WTC11 (cell line): ENCODE data around the gene PPARD. TPM values are rescaled to one million over a fixed set of nuclear protein-coding genes. Genes with fewer than 3 reads are reported as not detected.

Experiments
- ATAC-seq: fragments of 200-7000 bp; cut with Tn5 transposase; 2 replicates; pipeline ENCODE4 v1.10.0; 2021; ENCODE audit warnings: mild to moderate bottlenecking, moderate library complexity
- CTCF ChIA-PET: fragments of 300-600 bp; sonication (Branson Sonifier 250); formaldehyde crosslinking; loops from one replicate; lab custom pipeline; 2021; ENCODE audit warnings: antibody characterized with exemption; lab: Charles Lee
- POLR2A ChIA-PET: fragments of 350-600 bp; sonication (Branson Sonifier 250); formaldehyde crosslinking; loops from one replicate; lab custom pipeline; 2021; ENCODE audit warnings: antibody characterized with exemption; lab: Charles Lee
- DNase-seq: peaks from one replicate; pipeline ENCODE4 v3.0.0; 2021; ENCODE audit warnings: low spot score
- H3K27ac Mint-ChIP-seq: 2 replicates; pipeline ENCODE4 v1.8.0; 2021; ENCODE audit warnings: mixed read lengths
- H3K27me3 Mint-ChIP-seq: 2 replicates; pipeline ENCODE4 v1.8.0; 2021; ENCODE audit warnings: low read depth, mild to moderate bottlenecking, moderate library complexity, mixed read lengths
- H3K36me3 Mint-ChIP-seq: 2 replicates; pipeline ENCODE4 v1.8.0; 2021; ENCODE audit warnings: mixed read lengths
- H3K4me1 Mint-ChIP-seq: 2 replicates; pipeline ENCODE4 v1.8.0; 2022; ENCODE audit warnings: mixed read lengths
- H3K4me3 Mint-ChIP-seq: 2 replicates; pipeline ENCODE4 v1.8.0; 2021; ENCODE audit warnings: mild to moderate bottlenecking, moderate library complexity, mixed read lengths
- H3K9me3 Mint-ChIP-seq: 2 replicates; pipeline ENCODE4 v1.8.0; 2021; ENCODE audit warnings: mixed read lengths
- AR ChIP-seq: fragments of 250-450 bp; sonication (Bioruptor Pico); IDR thresholded peaks from 2 replicates; pipeline ENCODE4 v1.9.0; 2021; ENCODE audit warnings: mild to moderate bottlenecking
- ATF1 ChIP-seq: sonication (generic); formaldehyde crosslinking; IDR thresholded peaks from 2 replicates; pipeline ENCODE4 v1.8.1; 2023; ENCODE audit warnings: mild to moderate bottlenecking, moderate library complexity, missing genetic modification reagents
- CREM ChIP-seq: sonication (generic); formaldehyde crosslinking; IDR thresholded peaks from 2 replicates; pipeline ENCODE4 v1.8.1; 2022; ENCODE audit warnings: mild to moderate bottlenecking, missing genetic modification reagents, moderate library complexity
- HMGA2 ChIP-seq: fragments of 250-450 bp; sonication (Bioruptor Pico); IDR thresholded peaks from 2 replicates; pipeline ENCODE4 v1.4.0; 2021; ENCODE audit warnings: mild to moderate bottlenecking, moderate library complexity
- HMGXB4 ChIP-seq: sonication (generic); formaldehyde crosslinking; IDR thresholded peaks from 2 replicates; pipeline ENCODE4 v1.8.1; 2023; ENCODE audit warnings: mild to moderate bottlenecking, moderate library complexity, missing genetic modification reagents
- IRF1 ChIP-seq: sonication (generic); formaldehyde crosslinking; IDR thresholded peaks from 2 replicates; pipeline ENCODE4 v1.8.0; 2023; ENCODE audit warnings: missing genetic modification reagents
- NFYB ChIP-seq: sonication (generic); formaldehyde crosslinking; conservative IDR thresholded peaks from 2 replicates; pipeline ENCODE4 v1.8.0; 2022; ENCODE audit warnings: low read depth, missing genetic modification reagents
- PRRX2 ChIP-seq: fragments of 250-450 bp; sonication (Bioruptor Pico); IDR thresholded peaks from 2 replicates; pipeline ENCODE4 v1.8.0; 2021; ENCODE audit warnings: mild to moderate bottlenecking
- SMAD4 ChIP-seq: sonication (generic); formaldehyde crosslinking; IDR thresholded peaks from 2 replicates; pipeline ENCODE4 v1.8.0; 2022; ENCODE audit warnings: mild to moderate bottlenecking, missing genetic modification reagents
- SP1 ChIP-seq: sonication (generic); formaldehyde crosslinking; conservative IDR thresholded peaks from 2 replicates; pipeline ENCODE4 v1.8.1; 2022; ENCODE audit warnings: missing genetic modification reagents
- TCF7 ChIP-seq: sonication (generic); formaldehyde crosslinking; IDR thresholded peaks from 2 replicates; pipeline ENCODE4 v1.8.0; 2022; ENCODE audit warnings: mild to moderate bottlenecking, low read depth, missing genetic modification reagents, moderate library complexity
- USF1 ChIP-seq: sonication (generic); formaldehyde crosslinking; IDR thresholded peaks from 2 replicates; pipeline ENCODE4 v1.8.0; 2022; ENCODE audit warnings: mild to moderate bottlenecking, missing genetic modification reagents
- ZMAT4 ChIP-seq: fragments of 250-450 bp; sonication (Bioruptor Pico); IDR thresholded peaks from 2 replicates; pipeline ENCODE4 v1.9.0; 2021; ENCODE audit warnings: mild to moderate bottlenecking
- ZNF138 ChIP-seq: sonication (generic); formaldehyde crosslinking; conservative IDR thresholded peaks from 2 replicates; pipeline ENCODE4 v1.8.1; 2022; ENCODE audit warnings: mild to moderate bottlenecking, moderate library complexity, missing genetic modification reagents
- ZNF425 ChIP-seq: fragments of 250-450 bp; sonication (Bioruptor Pico); conservative IDR thresholded peaks from 2 replicates; pipeline ENCODE4 v1.9.0; 2021; ENCODE audit warnings: mild to moderate bottlenecking
- ZNF671 ChIP-seq: fragments of 250-450 bp; sonication (Bioruptor Pico); IDR thresholded peaks from 2 replicates; pipeline ENCODE4 v1.8.0; 2021; ENCODE audit warnings: mild to moderate bottlenecking
- total RNA-seq: library from RNA; stranded (reverse); gene quantifications from 3 replicates; pipeline ENCODE4 v1.2.3, GENCODE V29; 2021
- TF ChIP-seq, protein P1 (sequence below): fragments of 250-450 bp; sonication (Bioruptor Pico); IDR thresholded peaks from 2 replicates; pipeline ENCODE4 v1.9.0; 2021; ENCODE audit warnings: moderate library complexity, mild to moderate bottlenecking, inconsistent platforms, borderline replicate concordance
- TF ChIP-seq, protein P2 (sequence below): sonication (generic); formaldehyde crosslinking; IDR thresholded peaks from 2 replicates; pipeline ENCODE4 v1.8.1; 2023; ENCODE audit warnings: mild to moderate bottlenecking, missing genetic modification reagents, borderline replicate concordance
- TF ChIP-seq, protein P3 (sequence below): sonication (generic); formaldehyde crosslinking; IDR thresholded peaks from 2 replicates; pipeline ENCODE4 v1.8.1; 2023; ENCODE audit warnings: mild to moderate bottlenecking, missing genetic modification reagents

Gene PPARD
- total RNA-seq, 1 experiment from 2014 or later, result 14.7 TPM

GRCh38 chr6:35341557-35341956 lies 801 bp upstream of the PPARD start (continued):
- no peak for TF ChIP-seq AR (CRISPR knock-in tag)
- TF ChIP-seq, protein P1, sequence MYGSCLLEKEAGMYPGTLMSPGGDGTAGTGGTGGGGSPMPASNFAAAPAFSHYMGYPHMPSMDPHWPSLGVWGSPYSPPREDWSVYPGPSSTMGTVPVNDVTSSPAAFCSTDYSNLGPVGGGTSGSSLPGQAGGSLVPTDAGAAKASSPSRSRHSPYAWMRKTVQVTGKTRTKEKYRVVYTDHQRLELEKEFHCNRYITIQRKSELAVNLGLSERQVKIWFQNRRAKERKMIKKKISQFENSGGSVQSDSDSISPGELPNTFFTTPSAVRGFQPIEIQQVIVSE (CRISPR knock-in tag), result no peak
- TF ChIP-seq ZNF671 (CRISPR knock-in tag), result no peak
- no peak for TF ChIP-seq CREM (CRISPR knock-in tag)
- TF ChIP-seq SP1 (CRISPR knock-in tag), result no peak
- no peak for TF ChIP-seq IRF1 (CRISPR knock-in tag)
- TF ChIP-seq ZNF138 (CRISPR knock-in tag), result no peak
- TF ChIP-seq NFYB (CRISPR knock-in tag), result no peak

DNA sequence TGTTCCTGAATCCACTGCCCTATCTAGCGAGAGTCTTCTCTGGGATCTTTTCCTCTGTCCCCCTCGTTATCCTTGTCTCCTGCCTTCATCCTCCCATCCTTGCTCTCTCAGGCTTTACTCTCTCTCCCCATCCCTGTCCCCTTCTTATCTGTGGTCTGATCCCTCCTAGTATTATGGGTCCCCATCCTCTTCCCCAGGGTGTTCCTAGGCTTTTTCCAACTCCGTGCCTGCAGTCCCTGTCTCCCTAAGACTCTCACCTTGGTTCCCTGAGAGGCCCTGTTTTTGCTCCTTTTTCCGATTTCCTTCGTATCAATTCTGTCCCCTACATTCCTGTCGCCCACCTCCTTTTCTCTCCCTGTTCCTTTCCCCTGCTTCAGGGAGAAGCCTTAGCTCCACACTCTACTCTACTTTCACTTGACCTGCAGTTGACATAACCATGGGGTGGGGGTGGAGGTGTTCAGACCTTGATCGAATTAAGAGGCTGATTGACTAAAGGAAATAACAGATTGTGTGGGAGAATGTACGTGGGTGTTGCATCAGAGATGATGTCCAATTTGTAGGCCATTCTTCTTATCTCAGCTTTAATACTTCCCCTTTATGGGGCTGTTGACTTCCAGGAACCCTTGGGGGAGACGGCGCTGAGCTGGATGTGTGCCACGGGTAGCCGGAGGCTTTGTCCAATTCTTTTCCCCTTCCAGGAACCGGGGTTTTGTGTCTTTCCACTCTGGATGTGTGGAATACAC lies 905 bp downstream of the PPARD start:
- no peak overlapping the region for H3K27ac Mint-ChIP-seq
- H3K27me3 Mint-ChIP-seq, result peaks cover under 1% of the 10 kb centered on the region; the same call in 1 of the 2 replicates
- H3K9me3 Mint-ChIP-seq, result peaks cover 6% of the 10 kb centered on the region
- no peak for DNase-seq
- POLR2A ChIA-PET, result interaction anchor here (0.6 to 1.0 kb wide), 4 partner anchors 48 to 147 kb away, joined by 3 to 7 read pairs (median 4); no protein-coding TSS in a partner anchor
- peaks cover 2% of the 10 kb centered on the region; the same call in 1 of the 2 replicates for H3K36me3 Mint-ChIP-seq
- peaks cover 20% of the 10 kb centered on the region for H3K4me1 Mint-ChIP-seq
- no peak for ATAC-seq
- H3K4me3 Mint-ChIP-seq, result peak overlapping the region; percentile 86
- CTCF ChIA-PET, result interaction anchor here (0.5 to 6.8 kb wide), 20 partner anchors 8 to 292 kb away, joined by 3 to 157 read pairs (median 6); partner anchors contain the start of genes DEF6, FANCE, RPL10A and TEAD3
- TF ChIP-seq, protein P2, sequence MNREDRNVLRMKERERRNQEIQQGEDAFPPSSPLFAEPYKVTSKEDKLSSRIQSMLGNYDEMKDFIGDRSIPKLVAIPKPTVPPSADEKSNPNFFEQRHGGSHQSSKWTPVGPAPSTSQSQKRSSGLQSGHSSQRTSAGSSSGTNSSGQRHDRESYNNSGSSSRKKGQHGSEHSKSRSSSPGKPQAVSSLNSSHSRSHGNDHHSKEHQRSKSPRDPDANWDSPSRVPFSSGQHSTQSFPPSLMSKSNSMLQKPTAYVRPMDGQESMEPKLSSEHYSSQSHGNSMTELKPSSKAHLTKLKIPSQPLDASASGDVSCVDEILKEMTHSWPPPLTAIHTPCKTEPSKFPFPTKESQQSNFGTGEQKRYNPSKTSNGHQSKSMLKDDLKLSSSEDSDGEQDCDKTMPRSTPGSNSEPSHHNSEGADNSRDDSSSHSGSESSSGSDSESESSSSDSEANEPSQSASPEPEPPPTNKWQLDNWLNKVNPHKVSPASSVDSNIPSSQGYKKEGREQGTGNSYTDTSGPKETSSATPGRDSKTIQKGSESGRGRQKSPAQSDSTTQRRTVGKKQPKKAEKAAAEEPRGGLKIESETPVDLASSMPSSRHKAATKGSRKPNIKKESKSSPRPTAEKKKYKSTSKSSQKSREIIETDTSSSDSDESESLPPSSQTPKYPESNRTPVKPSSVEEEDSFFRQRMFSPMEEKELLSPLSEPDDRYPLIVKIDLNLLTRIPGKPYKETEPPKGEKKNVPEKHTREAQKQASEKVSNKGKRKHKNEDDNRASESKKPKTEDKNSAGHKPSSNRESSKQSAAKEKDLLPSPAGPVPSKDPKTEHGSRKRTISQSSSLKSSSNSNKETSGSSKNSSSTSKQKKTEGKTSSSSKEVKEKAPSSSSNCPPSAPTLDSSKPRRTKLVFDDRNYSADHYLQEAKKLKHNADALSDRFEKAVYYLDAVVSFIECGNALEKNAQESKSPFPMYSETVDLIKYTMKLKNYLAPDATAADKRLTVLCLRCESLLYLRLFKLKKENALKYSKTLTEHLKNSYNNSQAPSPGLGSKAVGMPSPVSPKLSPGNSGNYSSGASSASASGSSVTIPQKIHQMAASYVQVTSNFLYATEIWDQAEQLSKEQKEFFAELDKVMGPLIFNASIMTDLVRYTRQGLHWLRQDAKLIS (CRISPR knock-in tag), result no peak
- TF ChIP-seq SMAD4 (no peak), ZNF425 (CRISPR knock-in tag) (no peak), PRRX2 (CRISPR knock-in tag) (no peak), TCF7 (no peak), ATF1 (CRISPR knock-in tag) (no peak), HMGXB4 (CRISPR knock-in tag) (no peak), USF1 (no peak), HMGA2 (CRISPR knock-in tag) (no peak), ZMAT4 (no peak)
- TF ChIP-seq, protein P3, sequence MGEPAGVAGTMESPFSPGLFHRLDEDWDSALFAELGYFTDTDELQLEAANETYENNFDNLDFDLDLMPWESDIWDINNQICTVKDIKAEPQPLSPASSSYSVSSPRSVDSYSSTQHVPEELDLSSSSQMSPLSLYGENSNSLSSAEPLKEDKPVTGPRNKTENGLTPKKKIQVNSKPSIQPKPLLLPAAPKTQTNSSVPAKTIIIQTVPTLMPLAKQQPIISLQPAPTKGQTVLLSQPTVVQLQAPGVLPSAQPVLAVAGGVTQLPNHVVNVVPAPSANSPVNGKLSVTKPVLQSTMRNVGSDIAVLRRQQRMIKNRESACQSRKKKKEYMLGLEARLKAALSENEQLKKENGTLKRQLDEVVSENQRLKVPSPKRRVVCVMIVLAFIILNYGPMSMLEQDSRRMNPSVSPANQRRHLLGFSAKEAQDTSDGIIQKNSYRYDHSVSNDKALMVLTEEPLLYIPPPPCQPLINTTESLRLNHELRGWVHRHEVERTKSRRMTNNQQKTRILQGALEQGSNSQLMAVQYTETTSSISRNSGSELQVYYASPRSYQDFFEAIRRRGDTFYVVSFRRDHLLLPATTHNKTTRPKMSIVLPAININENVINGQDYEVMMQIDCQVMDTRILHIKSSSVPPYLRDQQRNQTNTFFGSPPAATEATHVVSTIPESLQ (CRISPR knock-in tag), result no peak
